Endothelial cell (in vitro differentiated cells): ENCODE data around the gene HOXA3. TPM values are rescaled to one million over a fixed set of nuclear protein-coding genes. Genes with fewer than 3 reads are reported as not detected.
A peak's percentile ranks its signal among the peaks of the same experiment; 100 is the strongest.

Experiments
- DNase-seq: peaks from one replicate; pipeline ENCODE4 v3.0.0; 2021; ENCODE audit warnings: low spot score
- H3K27ac Mint-ChIP-seq: one replicate; pipeline ENCODE4 v1.8.0; 2021; ENCODE audit warnings: mixed read lengths, inconsistent platforms; ENCODE audit not compliant: unreplicated experiment
- H3K27me3 Mint-ChIP-seq: one replicate; pipeline ENCODE4 v1.8.0; 2021; ENCODE audit warnings: mild to moderate bottlenecking, moderate library complexity, mixed read lengths, inconsistent platforms; ENCODE audit not compliant: unreplicated experiment
- H3K36me3 Mint-ChIP-seq: one replicate; pipeline ENCODE4 v1.8.0; 2021; ENCODE audit warnings: mild to moderate bottlenecking, low read depth, mixed read lengths, inconsistent platforms; ENCODE audit not compliant: unreplicated experiment
- H3K4me1 Mint-ChIP-seq: one replicate; pipeline ENCODE4 v1.8.0; 2021; ENCODE audit warnings: mild to moderate bottlenecking, mixed read lengths, inconsistent platforms; ENCODE audit not compliant: unreplicated experiment
- H3K4me3 Mint-ChIP-seq: one replicate; pipeline ENCODE4 v1.8.0; 2021; ENCODE audit warnings: mild to moderate bottlenecking, mixed read lengths, inconsistent platforms; ENCODE audit not compliant: unreplicated experiment
- H3K9me3 Mint-ChIP-seq: one replicate; pipeline ENCODE4 v1.8.0; 2021; ENCODE audit warnings: mixed read lengths, inconsistent platforms; ENCODE audit not compliant: unreplicated experiment
- CTCF ChIP-seq: fragments of 200-600 bp; sonication (generic); IDR thresholded peaks from one replicate; pipeline ENCODE4 v1.5.0; 2021; ENCODE audit warnings: antibody characterized with exemption; ENCODE audit not compliant: unreplicated experiment
- total RNA-seq: library from RNA; stranded (reverse); fragmentation: NEBNext Ultra II Directional; extraction: Animal tissue kit (Norgen Biotek cat#: 25700); gene quantifications from one replicate; pipeline ENCODE4 v1.2.1, GENCODE V29; 2021; ENCODE audit not compliant: unreplicated experiment

Gene HOXA3
- total RNA-seq, 1 donor from 2014 or later = 0.13 TPM

- Mint-ChIP-seq H3K4me1 (peaks cover 48% of the 10 kb centered on the region), H3K27ac (no peak overlapping the region)
Measured at GRCh38 chr7:27107391-27108381, 44.7 kb downstream of the HOXA3 start.

GRCh38 chr7:27106901-27107240 is 45.5 kb downstream of the HOXA3 start:
- DNase-seq = no peak
- H3K4me3 Mint-ChIP-seq = no peak overlapping the region
- peaks cover 44% of the 10 kb centered on the region for H3K27me3 Mint-ChIP-seq
- no peak overlapping the region for H3K27ac Mint-ChIP-seq
- no peak for TF ChIP-seq CTCF
- H3K36me3 Mint-ChIP-seq = no peaks in the 10 kb centered on the region
- peaks cover 52% of the 10 kb centered on the region for H3K4me1 Mint-ChIP-seq
- no peaks in the 10 kb centered on the region for H3K9me3 Mint-ChIP-seq

More at GRCh38 chr7:27107391-27108381, 44.7 kb downstream of the HOXA3 start:
- peaks cover 41% of the 10 kb centered on the region for H3K27me3 Mint-ChIP-seq
- no peaks in the 10 kb centered on the region for H3K36me3 Mint-ChIP-seq
- no peak for TF ChIP-seq CTCF
- peak overlapping the region; percentile 63 for H3K4me3 Mint-ChIP-seq
- no peak for DNase-seq
- no peaks in the 10 kb centered on the region for H3K9me3 Mint-ChIP-seq

DNA sequence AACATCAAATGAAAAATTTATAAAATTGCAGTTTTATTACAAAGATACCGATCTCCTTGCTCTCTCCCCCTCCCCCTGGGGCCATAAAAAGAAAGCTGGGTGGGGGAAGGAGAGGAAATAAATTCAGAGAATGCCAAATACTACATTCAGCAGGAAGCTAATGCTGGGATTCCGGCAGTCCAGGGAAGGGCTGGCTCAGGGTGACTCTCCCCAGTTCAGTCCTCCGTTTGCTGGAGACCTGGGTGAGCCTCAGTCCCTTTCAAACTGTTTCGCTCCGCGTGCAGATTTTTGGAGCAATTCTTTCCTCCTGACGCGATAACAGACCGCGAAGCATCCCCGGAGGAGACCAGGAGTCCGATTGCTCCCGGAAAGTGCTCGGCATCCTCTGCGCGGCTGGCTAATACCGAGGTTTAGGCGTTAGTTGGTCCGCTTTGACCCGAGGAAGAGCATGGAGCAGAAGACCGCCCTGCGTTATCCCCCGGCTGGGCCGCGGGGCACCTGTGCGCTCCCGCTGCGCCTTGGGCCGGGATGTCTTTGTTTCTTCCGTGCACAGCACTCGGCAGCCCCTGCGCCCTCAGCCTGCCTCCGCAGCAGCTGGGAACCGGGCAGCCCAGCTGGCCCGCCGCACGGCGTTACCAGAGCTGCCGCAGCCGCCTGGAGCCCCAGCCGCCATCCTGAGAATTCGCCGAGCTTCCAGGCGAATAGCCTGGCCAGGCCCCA is 46.0 kb downstream of the HOXA3 start:
- Mint-ChIP-seq H3K27me3 (peaks cover 43% of the 10 kb centered on the region), H3K9me3 (no peaks in the 10 kb centered on the region), H3K27ac (peak overlapping the region; percentile 52), H3K4me3 (peak overlapping the region; percentile 42), H3K4me1 (peaks cover 57% of the 10 kb centered on the region), H3K36me3 (peaks cover 4% of the 10 kb centered on the region)
- no peak for TF ChIP-seq CTCF
- no peak for DNase-seq

- DNase-seq = no peak
- Mint-ChIP-seq H3K4me3 (peak overlapping the region; percentile 42), H3K27ac (no peak overlapping the region), H3K36me3 (peaks cover 4% of the 10 kb centered on the region), H3K9me3 (no peaks in the 10 kb centered on the region), H3K27me3 (peaks cover 40% of the 10 kb centered on the region), H3K4me1 (peaks cover 60% of the 10 kb centered on the region)
- no peak for TF ChIP-seq CTCF
Measured at GRCh38 chr7:27105301-27106031, 46.9 kb downstream of the HOXA3 start.
